Testis (tissue), 3 donors: ENCODE measurements around the gene NMRK2. TPM values are rescaled to one million over a fixed set of nuclear protein-coding genes. Genes with fewer than 3 reads are reported as not detected.
"Not testable (repeated sequence)": the region's sequence is repeated elsewhere in the genome, so short reads cannot be mapped to it uniquely, and the experiment has no call there.

ENCODE experiments used
- DNase-seq: peaks from one replicate; pipeline ENCODE4 v3.0.0-alpha.2; 2019
- H3K27ac ChIP-seq, 2 donors: fragments of 200-600 bp; sonication (generic); one replicate each; pipeline ENCODE4 v1.5.1; 2019
- H3K27me3 ChIP-seq: fragments of 200-600 bp; sonication (generic); one replicate; pipeline ENCODE4 v1.5.1; 2019
- H3K36me3 ChIP-seq: fragments of 200-600 bp; sonication (generic); one replicate; pipeline ENCODE4 v1.5.1; 2017; ENCODE audit warnings: low read depth; ENCODE audit errors: missing control alignments
- H3K4me1 ChIP-seq: fragments of 200-600 bp; sonication (generic); one replicate; pipeline ENCODE4 v1.5.1; 2019
- H3K4me3 ChIP-seq, 2 donors: fragments of 200-600 bp; sonication (generic); one replicate each; pipeline ENCODE4 v1.5.1; 2017 to 2019
- H3K9me3 ChIP-seq: fragments of 200-600 bp; sonication (generic); one replicate; pipeline ENCODE4 v1.5.1; 2017
- POLR2A ChIP-seq: fragments of 450-650 bp; IDR thresholded peaks from one replicate; pipeline ENCODE4 v1.6.1; 2017; ENCODE audit warnings: antibody characterized with exemption, mild to moderate bottlenecking, moderate library complexity
- whole genome bisulfite sequencing, 2 donors: methylation state at CpG; one replicate each; pipeline ENCODE4 v1.1.5; 2018; 5-methylcytosine and 5-hydroxymethylcytosine counted together
- intact Hi-C: fragments of 100-400 bp; cut with DNase I; formaldehyde crosslinking; loops from one replicate; pipeline ENCODE4 v1.15.1; 2023; ENCODE audit warnings: low total_unique reads
- polyA plus RNA-seq: library from polyadenylated mRNA; stranded (reverse); fragments of 350-450 nt; fragmentation: Illumina TruSeq; extraction: RNeasy Lipid Tissue Mini Kit (QIAGEN cat#74804); gene quantifications from one replicate; pipeline ENCODE4 v1.2.3, GENCODE V29; 2014; ENCODE audit warnings: low read depth, low replicate concordance; ENCODE audit not compliant: insufficient read depth
- total RNA-seq, 2 donors: library from RNA; depleted of rRNA; stranded (reverse); fragments of >200 nt; gene quantifications; one replicate each; pipeline ENCODE4 v1.2.3, GENCODE V29; 2016
- TF ChIP-seq, protein P1 (sequence below), 3 experiments: fragments of 450-650 bp in 2 of 3; fragments of 200-600 bp in 1 of 3; sonication (generic) in 1 of 3; IDR thresholded peaks; one replicate each; pipeline ENCODE4 v1.5.1; 2016 to 2019; ENCODE audit warnings: antibody characterized with exemption in 3 of 3, mild to moderate bottlenecking in 2 of 3, moderate library complexity in 1 of 3

The NMRK2 gene
- total and polyA plus RNA-seq, 3 donors from 2014 or later: 1.7 to 3.2 (median 1.7) TPM

DNA sequence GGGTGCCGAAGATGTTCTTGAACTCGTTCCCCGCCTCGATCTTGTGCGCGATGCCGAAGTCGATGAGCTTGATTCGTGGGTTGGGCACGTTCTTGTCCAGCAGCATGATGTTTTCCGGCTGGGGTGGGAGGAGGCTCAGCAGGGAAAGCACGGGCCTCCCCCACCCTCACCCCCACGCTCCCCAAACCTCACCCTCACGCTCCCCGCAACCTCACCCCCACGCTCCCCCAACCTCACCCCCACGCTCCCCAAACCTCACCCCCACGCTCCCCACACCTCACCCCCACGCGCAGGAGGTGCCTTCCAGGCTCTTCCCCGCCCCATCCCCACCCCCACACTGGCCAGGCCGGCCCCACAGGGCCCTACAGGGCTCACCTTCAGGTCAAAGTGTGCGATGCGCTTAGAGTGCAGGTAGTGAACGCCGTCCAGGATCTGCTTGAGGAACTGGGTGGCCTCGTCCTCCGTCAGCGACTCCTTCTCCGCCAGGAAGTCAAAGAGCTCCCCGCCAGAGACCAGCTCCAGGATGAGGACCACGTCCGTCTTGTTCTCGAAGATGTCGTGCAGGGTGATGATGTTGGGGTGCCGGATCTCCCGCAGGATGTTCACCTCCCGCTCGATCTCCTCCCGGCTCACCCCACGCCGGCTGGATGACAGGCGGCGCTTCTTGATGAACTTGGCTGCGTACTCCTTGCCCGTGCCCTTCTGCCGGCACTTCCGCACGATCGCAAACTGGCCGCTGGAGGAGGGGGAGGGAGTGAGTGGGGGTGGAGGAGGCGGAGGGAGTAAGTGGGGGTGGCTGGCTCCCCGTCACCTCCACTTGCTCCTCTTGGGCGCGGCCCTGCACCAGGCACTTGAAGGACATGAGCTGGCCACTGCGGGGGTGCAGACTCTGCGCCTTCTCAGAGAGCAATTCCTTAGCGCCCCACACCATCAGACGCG lies 31.7 kb downstream of the NMRK2 start:
- H3K4me3 ChIP-seq: no peak overlapping the region
- no peaks in the 10 kb centered on the region for H3K9me3 ChIP-seq
- TF ChIP-seq, protein P1, sequence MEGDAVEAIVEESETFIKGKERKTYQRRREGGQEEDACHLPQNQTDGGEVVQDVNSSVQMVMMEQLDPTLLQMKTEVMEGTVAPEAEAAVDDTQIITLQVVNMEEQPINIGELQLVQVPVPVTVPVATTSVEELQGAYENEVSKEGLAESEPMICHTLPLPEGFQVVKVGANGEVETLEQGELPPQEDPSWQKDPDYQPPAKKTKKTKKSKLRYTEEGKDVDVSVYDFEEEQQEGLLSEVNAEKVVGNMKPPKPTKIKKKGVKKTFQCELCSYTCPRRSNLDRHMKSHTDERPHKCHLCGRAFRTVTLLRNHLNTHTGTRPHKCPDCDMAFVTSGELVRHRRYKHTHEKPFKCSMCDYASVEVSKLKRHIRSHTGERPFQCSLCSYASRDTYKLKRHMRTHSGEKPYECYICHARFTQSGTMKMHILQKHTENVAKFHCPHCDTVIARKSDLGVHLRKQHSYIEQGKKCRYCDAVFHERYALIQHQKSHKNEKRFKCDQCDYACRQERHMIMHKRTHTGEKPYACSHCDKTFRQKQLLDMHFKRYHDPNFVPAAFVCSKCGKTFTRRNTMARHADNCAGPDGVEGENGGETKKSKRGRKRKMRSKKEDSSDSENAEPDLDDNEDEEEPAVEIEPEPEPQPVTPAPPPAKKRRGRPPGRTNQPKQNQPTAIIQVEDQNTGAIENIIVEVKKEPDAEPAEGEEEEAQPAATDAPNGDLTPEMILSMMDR (IDR thresholded peaks at IDR 0.05): no peak
- TF ChIP-seq POLR2A: no peak
- H3K27ac ChIP-seq: no peak overlapping the region
- no peaks in the 10 kb centered on the region for H3K27me3 ChIP-seq
- H3K4me1 ChIP-seq: peaks cover 23% of the 10 kb centered on the region
- no peaks in the 10 kb centered on the region for H3K36me3 ChIP-seq
- WGBS, 2 donors: 86 to 89% methylated on average over 46 to 55 of the region's 60 CpGs
- no peak for DNase-seq
- intact Hi-C loops: no loop called here

DNA sequence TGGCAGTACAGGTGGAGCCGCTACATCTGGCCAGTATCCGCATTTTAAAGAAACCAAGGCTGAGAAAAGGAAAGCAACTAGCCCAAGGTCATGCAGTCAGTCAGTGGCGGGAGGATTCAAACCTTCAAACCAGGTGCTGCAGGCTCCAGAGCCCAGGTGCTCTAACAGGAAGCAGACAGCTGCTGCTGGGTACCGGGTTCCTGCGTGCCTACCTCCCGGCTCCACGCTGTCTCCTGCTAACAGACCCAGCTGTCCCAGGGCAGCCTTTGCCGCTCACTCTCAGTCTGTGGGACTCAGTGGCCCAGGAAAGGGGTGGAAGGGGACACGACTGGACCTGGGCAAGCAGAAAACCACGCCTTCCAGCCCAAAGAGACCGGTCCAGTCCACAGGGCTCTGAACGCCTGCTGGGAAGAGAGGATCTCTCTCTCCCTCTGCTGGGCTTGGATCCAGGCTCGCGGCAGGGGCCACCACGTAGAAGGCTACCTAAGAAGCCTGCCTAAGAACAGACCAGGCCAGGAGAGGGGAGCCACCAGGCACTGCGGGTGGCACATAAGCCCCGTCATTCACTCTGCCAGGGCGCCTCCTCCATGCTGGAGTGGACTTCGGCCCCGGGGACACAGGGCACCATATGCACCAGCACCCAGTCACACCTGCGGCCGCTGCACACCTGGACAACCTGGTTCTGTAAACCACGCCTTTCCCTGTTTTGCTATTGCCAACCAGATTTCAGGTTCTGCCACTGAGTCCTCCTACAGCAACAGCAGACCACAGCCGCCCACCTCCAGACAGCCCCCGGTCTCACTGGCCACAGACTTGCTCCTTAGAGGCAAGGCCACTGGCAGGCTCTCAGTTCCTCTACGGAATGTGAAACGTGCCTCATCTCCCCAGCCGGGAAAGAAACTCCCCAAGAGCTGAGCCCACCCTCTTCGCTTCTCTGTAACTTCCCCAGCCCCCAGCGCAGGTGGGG lies 33.5 kb downstream of the NMRK2 start:
- Histone ChIP-seq H3K27me3 (no peaks in the 10 kb centered on the region), H3K4me1 (peaks cover 26% of the 10 kb centered on the region), H3K36me3 (no peaks in the 10 kb centered on the region), H3K4me3 (no peak overlapping the region), H3K9me3 (no peaks in the 10 kb centered on the region), H3K27ac (no peak overlapping the region)
- DNase-seq: no peak
- 77 to 81% methylated on average over 24 to 30 of the region's 30 CpGs for WGBS, 2 donors
- no peak for TF ChIP-seq POLR2A
- TF ChIP-seq, protein P1 (IDR thresholded peaks at IDR 0.05): no peak
- intact Hi-C loops: no loop called here

DNA sequence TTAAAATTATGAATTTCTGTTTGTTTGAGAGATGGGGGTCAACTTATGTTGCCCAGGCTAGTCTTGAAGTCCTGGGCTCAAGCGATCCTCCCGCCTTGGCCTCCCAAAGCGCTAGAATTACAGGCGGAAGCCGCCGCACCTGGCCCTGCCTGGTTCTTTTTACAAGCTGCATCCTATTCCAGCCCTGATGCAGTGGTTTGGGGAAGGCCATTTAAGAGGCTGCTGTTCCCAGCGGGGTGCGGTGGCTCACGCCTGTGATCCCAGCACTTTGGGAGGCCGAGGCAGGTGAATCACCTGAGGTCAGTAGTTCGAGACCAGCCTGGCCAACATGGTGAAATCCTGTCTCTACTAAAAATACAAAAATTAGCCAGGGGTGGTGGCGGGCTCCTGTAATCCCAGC lies 35.1 kb downstream of the NMRK2 start:
- DNase-seq, H3K36me3 ChIP-seq, H3K27me3 ChIP-seq, H3K9me3 ChIP-seq, intact Hi-C loops, H3K4me3 ChIP-seq: not testable (repeated sequence)
- WGBS, 2 donors: 96 to 98% methylated on average over 8 to 12 of the region's 12 CpGs
- peaks cover 18% of the 10 kb centered on the region for H3K4me1 ChIP-seq
- peak overlapping the region in 1 of 2 donors; percentile 7 for H3K27ac ChIP-seq

DNA sequence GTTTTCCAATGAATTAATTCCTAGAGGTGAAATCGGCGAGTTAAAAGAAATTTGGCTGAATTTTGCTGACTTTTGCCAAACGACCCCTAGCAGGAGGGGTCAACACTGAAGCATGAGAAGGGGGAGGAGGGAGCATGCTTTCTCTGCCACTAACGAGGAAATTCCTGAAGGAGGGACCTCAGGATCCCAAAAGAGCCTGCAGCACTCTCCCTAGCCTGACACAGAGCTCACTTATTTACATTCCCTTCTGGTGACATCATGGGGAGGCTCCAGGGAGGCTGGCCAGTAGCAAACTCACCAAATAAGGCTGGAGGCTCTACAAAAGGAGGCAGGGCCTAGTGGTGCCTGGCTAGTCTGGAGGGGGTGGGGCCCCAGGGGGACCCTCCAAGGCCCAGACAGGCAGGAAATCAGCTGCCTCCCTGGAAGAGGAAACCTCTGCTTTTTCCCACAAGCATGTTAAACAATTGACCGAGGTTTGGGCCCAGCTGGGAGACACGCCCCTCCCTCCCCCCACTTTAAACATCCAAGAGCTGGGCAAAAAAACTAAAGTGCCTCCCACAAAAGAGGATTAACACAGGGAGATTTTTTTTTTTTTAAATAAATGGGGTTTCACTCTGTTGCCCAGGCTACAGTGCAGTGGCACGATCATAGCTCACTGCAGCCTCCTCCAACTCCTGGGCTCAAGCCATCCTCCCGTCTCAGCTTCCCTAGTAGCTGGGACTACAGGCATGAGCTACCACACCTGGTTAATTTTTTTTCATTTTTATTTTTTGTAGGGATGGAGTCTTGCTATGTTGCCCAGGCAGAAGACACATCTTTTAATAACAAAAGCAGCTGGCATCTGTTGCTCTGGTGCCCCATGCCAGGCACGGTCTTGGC lies 35.9 kb downstream of the NMRK2 start:
- intact Hi-C loops: no loop called here
- H3K36me3 ChIP-seq: no peaks in the 10 kb centered on the region
- peaks cover 18% of the 10 kb centered on the region for H3K4me1 ChIP-seq

More for the DNA sequence above, 35.9 kb downstream of the NMRK2 start:
- 36 to 38% methylated on average over 9 of the region's 9 CpGs for WGBS, 2 donors
- no peaks in the 10 kb centered on the region for H3K9me3 ChIP-seq
- no peak for TF ChIP-seq POLR2A
- TF ChIP-seq, protein P1 (IDR thresholded peaks at IDR 0.05): no peak
- peak; percentile 87 for DNase-seq
- peak overlapping the region; percentile 55 to 92 for H3K27ac ChIP-seq
- no peaks in the 10 kb centered on the region for H3K27me3 ChIP-seq
- H3K4me3 ChIP-seq: peak overlapping the region in 1 of 2 donors; percentile 82
